GM18526 (cell line): ENCODE data around the gene ZNF678.

Experiments used
- POLR2A ChIP-seq: IDR thresholded peaks from 3 replicates; pipeline ENCODE4 v1.6.1; 2011; ENCODE audit not compliant: insufficient read length; ENCODE audit errors: extremely low read depth

ZNF678 gene

GRCh38 chr1:227563324-227564201 is at the start of gene ZNF678:
TSS of gene ZNF678 (plus strand) at chr1:227563556. CDS start at chr1:227650992, 87,436 bp downstream.
- TF ChIP-seq POLR2A: peak; percentile 75

GRCh38 chr1:227518876-227519275 is 44.5 kb upstream of the ZNF678 start:
- no peak for TF ChIP-seq POLR2A

- TF ChIP-seq POLR2A: no peak
Observed at GRCh38 chr1:227521782-227522181, 41.6 kb upstream of the ZNF678 start.

DNA sequence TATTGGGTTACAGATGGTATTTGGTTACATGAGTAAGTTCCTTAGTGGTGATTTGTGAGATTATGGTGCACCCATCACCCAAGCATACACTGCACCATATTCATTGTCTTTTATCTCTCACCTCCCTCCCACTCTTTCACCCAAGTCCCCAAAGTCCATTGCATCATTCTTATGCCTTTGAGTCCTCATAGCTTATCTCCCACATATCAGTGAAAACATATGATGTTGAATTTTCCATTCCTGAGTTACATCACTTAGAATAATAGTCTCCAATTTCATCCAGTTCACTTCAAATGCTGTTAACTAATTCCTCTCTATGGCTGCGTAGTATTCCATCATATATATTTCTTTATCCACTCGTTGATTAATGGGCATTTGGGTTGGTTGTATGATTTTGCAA is 36.8 kb upstream of the ZNF678 start:
- no peak for TF ChIP-seq POLR2A

- TF ChIP-seq POLR2A: no peak
Observed at GRCh38 chr1:227532019-227532619, 31.2 kb upstream of the ZNF678 start.

DNA sequence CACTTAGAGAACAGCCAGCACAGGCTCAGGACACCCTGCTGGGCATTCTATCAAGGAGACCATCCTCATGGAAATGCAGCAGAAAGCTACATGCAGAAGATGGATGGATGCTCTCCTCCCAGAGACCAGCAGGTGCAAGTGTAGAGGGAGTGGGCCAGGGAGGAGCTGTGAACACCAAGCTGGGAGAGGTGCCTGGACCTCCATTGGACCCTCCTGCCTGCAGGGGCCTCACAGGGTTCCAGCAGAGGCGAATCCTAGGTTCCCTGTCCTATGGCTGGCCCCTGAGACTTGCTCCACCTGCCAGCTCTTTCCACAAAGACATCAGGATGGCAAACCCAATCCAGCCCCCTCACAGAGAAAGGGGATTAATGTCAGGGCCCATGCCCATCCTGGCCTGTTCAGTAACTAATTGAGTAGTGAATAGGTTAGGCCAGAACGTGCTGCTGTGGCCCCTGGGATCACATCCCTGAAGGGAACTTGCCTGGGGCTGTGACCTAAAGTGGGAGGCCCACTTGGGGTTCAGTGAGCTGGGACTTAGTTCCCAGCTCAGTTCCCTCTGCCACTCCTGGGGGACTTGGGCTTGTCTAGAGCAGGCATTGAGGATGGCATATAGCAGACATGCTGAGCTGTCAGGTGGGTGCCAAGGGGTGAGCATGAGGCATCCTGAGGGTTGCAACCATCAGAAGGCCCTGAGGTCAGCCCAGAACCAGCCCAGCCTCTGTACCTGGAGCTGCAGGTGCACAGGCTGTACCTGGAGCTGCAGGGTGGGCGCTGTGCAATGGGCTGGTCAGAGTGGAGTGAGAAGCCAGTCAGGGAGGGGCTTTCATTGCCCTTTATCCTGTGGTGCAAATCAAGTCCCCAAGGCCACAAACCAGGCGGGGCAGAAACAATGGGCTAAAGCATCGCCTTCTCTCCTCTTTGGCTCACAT is 22.9 kb upstream of the ZNF678 start:
- no peak for TF ChIP-seq POLR2A

DNA sequence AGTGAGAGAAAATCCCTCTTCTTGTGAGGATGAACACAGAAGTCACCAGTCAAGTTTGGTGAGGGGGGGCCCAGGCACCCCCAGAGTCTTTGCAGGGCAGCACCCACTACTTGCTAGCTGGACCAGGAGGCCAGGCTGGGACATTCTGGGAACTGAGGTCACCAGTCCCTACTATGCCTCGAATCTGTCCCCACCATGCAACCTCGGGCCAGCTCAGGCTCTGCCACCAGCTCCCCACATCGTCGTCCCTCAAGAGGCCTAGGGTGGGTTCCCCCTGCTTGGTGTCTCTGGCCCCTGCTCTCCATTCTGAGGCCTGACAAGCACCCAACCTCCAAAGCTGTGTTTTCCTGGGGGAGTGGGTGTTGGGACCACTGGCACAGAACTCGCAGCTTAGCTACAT is 22.2 kb upstream of the ZNF678 start:
- TF ChIP-seq POLR2A: no peak

DNA sequence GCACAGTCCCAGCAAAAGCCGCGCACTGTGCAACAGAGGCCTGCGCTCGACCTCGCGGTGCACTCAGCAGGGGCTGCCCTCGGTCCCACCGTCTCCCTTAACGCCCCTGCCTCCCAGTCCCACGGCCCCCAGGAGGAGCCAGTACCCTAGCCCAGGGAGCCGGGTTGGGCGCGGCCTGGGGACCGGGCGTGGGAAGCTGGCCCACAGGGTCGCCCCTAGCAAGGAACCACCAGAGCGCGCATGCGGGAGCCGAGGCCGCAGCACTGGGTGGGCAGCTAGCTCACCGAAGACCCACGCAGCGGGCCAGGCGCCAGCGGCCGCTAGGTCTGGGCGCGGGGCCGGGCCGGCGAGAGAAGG is 21.6 kb upstream of the ZNF678 start:
- TF ChIP-seq POLR2A: no peak

- TF ChIP-seq POLR2A: peak; percentile 45
Observed at GRCh38 chr1:227542153-227543120, 20.9 kb upstream of the ZNF678 start.

GRCh38 chr1:227543283-227544066 is 19.9 kb upstream of the ZNF678 start:
- no peak for TF ChIP-seq POLR2A

GRCh38 chr1:227544067-227545050 is 19.0 kb upstream of the ZNF678 start:
- no peak for TF ChIP-seq POLR2A

- no peak for TF ChIP-seq POLR2A
Observed at GRCh38 chr1:227545361-227545760, 18.0 kb upstream of the ZNF678 start.
